NCI-H1092 (cell line): ENCODE data around the gene PTTG1IP.
"Not testable (repeated sequence)": the region's sequence is repeated elsewhere in the genome, so short reads cannot be mapped to it uniquely, and the experiment has no call there.

Experiments used
- DNase-seq: peaks from one replicate; lab custom pipeline; 2025; lab: John Stamatoyannopoulos, UW

Gene PTTG1IP

GRCh38 chr21:44873356-44874239 lies at the start of gene PTTG1IP:
PTTG1IP (minus strand) TSS chr21:44873690; CDS start chr21:44873616, 74 bp downstream.
- DNase-seq, result peak; percentile 99

GRCh38 chr21:44921928-44922327 lies 48.4 kb upstream of the PTTG1IP start:
- no peak for DNase-seq

GRCh38 chr21:44920694-44921604 lies 47.5 kb upstream of the PTTG1IP start, which contains the start of gene ITGB2:
ITGB2 (minus strand) TSS chr21:44920899; CDS start chr21:44910782, 10,117 bp downstream.
- no peak for DNase-seq

GRCh38 chr21:44919913-44920693 lies 46.6 kb upstream of the PTTG1IP start:
- DNase-seq, result no peak

GRCh38 chr21:44919111-44919912 lies 45.8 kb upstream of the PTTG1IP start:
- no peak for DNase-seq

- no peak for DNase-seq
Observed at GRCh38 chr21:44918581-44919033, 45.1 kb upstream of the PTTG1IP start.

- DNase-seq, result no peak
Observed at GRCh38 chr21:44918107-44918470, 44.6 kb upstream of the PTTG1IP start.

- no peak for DNase-seq
Observed at GRCh38 chr21:44917446-44918106, 44.1 kb upstream of the PTTG1IP start.

GRCh38 chr21:44916965-44917364 lies 43.5 kb upstream of the PTTG1IP start:
- DNase-seq, result no peak

- no peak for DNase-seq
Observed at GRCh38 chr21:44914176-44914874, 40.8 kb upstream of the PTTG1IP start.

- no peak for DNase-seq
Observed at GRCh38 chr21:44913425-44914175, 40.1 kb upstream of the PTTG1IP start.

- not testable (repeated sequence) for DNase-seq
Observed at GRCh38 chr21:44912506-44913412, 39.3 kb upstream of the PTTG1IP start.

GRCh38 chr21:44912158-44912473 lies 38.6 kb upstream of the PTTG1IP start:
- no peak for DNase-seq

GRCh38 chr21:44911384-44912157 lies 38.1 kb upstream of the PTTG1IP start:
- peak; percentile 78 for DNase-seq

- DNase-seq, result no peak
Observed at GRCh38 chr21:44911068-44911383, 37.5 kb upstream of the PTTG1IP start.

- DNase-seq, result no peak
Observed at GRCh38 chr21:44910229-44911067, 37.0 kb upstream of the PTTG1IP start.

GRCh38 chr21:44909719-44910118 lies 36.2 kb upstream of the PTTG1IP start:
- no peak for DNase-seq
